Measurements from ENCODE around the gene CDX1.

The CDX1 gene

DNA sequence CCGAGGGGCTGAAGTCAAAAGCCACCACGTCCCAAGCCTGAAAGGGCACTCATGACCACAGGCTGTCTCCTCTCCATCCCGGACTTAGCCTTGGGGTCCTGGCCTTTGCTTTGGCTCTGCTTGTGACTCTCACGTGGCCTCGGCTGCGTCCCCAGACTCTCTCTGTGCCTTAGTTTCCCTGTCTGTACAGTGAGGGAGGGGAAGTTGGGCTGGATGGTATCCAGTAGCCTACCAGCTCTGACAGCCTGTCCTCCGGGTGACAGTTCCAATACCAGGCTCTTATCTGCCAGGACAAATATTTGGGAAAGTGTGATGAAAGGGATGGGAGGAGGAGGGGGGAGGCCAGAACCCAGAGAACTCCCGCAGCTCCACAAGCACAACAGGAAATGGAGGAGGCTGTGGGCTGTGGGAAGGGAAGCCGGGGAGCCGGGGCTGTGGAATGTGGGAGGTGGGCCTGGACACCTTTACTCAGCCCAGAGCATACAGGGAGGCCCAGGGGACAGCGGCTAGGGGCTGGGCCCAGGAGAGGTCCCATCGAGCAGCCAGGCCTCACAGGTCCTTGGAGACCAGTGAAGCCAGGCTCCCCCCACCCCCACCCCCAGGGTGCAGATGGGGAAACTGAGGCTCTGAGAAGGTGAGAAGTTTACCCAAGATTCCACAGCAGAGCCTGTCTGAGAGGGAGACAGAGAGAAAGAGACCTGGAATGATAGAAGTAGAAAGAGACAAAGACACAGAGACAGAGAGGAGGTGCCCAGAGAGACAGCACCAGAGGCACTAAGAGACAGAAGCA, 29.2 kb upstream of the CDX1 start:
- DNase-seq (ENCODE audit: low spot score), result no peak
- TF ChIP-seq, protein P1, sequence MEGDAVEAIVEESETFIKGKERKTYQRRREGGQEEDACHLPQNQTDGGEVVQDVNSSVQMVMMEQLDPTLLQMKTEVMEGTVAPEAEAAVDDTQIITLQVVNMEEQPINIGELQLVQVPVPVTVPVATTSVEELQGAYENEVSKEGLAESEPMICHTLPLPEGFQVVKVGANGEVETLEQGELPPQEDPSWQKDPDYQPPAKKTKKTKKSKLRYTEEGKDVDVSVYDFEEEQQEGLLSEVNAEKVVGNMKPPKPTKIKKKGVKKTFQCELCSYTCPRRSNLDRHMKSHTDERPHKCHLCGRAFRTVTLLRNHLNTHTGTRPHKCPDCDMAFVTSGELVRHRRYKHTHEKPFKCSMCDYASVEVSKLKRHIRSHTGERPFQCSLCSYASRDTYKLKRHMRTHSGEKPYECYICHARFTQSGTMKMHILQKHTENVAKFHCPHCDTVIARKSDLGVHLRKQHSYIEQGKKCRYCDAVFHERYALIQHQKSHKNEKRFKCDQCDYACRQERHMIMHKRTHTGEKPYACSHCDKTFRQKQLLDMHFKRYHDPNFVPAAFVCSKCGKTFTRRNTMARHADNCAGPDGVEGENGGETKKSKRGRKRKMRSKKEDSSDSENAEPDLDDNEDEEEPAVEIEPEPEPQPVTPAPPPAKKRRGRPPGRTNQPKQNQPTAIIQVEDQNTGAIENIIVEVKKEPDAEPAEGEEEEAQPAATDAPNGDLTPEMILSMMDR (IDR thresholded peaks at IDR 0.05; ENCODE audit: extremely low read depth, missing control alignments), result no peak

DNA sequence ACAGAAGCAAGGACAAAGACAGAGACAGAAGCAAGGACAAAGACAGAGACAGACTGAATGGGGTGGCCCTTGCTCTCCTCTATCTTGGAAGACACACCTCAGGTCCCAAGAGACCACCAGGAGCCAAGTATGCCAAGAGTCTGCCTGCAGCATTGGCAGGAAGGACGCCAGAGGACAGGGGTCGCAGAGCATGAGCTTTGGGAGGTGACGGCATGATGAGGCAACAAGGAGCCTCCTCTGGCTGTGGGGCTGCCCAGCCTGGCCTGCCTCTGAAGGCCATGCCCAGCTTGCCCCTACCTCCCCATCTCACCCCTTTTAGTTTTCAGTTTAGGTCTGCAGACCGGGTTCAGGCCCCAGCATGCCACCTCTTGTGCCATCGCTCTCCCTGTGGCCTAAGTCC, 28.6 kb upstream of the CDX1 start:
- no peak for DNase-seq (ENCODE audit: low spot score)
- TF ChIP-seq, protein P1 (IDR thresholded peaks at IDR 0.05; ENCODE audit: extremely low read depth, missing control alignments), result no peak

DNA sequence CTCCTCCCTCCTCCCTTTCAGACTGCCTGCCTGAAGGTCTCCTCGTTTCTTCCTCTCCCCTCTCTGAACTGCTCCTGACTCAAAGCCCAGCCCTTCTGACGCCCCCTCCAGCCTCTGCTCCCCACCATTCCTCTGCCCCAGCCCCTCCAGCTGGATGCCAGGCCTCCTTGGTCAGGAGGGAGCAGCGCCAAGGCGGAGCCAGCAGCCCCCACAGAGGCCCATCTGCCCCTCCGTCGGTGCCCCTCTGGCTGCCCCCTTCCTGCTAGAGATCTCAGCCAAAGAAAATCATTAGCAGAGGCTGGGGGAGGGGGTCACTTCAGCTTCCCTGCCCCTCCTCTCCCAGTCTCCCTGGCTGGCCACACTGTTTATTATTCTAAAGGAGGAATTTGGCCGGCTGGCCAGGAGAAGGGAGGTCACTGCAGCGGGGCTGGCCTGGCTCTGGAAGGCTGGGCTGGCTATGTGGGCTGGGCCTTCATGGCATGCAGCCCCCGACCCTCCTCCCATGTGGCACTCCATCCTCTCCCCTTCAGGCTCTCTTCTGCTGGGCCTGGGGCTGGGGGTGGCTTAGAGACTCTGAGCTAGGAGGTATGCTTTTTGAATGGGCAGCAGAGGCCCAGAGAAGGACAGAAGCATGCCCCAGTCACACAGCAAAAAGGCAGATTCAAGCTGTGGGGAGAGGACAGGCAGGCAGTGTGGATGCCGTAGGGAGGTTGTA, 27.9 kb upstream of the CDX1 start:
- TF ChIP-seq, protein P1 (IDR thresholded peaks at IDR 0.05; ENCODE audit: extremely low read depth, missing control alignments), result no peak
- no peak for DNase-seq (ENCODE audit: low spot score)

DNA sequence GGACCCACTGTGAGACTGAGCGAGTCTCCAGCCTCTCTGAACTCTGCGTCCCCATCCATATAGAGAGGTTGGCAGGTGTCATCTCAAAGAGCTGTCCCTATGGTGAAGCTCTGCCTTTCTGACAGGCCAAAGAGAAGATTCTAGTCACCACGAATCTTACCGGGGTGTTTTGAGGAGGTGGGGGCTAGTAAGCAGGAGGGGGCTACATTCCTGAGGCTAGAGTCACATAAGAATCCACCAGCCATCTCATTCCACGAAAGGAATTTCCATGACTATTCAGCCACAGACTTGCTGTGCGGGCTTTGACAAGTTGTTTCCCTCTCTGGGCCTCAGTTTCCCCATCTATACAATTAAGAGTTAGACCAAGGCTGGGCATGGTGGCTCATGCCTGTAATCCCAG, 27.2 kb upstream of the CDX1 start:
- TF ChIP-seq, protein P1 (IDR thresholded peaks at IDR 0.05; ENCODE audit: extremely low read depth, missing control alignments), result no peak
- no peak for DNase-seq (ENCODE audit: low spot score)

DNA sequence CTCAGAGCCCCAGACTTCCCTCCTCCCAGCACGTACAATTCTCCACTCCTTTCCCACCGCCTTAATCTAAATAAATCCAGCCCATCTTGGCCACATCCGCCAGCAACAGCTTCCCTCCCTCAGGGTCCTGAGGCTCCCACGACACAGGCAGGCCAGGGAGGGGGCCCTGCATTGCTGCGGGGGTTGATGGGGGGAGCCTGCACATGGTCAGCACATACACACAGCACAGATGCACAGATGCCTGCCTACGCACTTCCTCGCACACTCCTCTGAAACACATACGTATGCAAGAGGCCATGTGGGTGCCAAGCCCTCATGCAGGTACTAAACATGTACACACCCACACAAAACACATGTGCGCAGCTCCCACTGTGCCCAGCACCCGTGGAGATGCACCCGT, 25.7 kb upstream of the CDX1 start:
- TF ChIP-seq, protein P1 (IDR thresholded peaks at IDR 0.05; ENCODE audit: extremely low read depth, missing control alignments), result no peak
- no peak for DNase-seq (ENCODE audit: low spot score)

DNA sequence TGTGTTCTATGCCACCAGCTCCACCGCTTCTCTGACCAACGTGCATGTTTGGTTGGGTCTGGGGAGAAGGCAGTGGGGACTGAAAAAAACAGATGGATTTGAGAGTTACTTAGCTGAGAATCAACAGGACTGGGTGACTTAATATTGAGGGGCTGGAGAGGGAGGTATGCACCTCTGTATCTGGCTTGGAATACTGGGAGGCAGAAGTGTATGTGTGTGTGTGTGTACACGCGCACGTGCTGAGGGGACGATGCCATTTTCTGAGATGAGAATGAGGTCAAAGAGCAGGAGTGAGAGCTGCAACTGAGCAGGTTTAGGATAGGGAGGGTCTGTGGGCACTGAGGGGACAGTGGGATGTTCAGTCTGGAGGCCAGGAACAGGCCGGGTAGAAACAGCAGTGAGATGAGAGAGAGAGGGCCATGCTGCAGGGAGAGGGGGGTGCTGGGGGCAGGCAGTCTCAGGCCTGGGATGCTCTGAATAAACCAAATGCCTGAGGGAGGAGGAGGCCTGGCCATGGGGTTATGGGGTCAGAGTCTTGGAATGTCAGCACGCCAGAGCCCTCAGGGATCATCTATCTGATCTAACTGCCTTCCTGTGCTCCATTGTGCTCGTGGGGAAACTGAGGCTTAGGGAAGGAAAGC, 24.9 kb upstream of the CDX1 start:
- DNase-seq (ENCODE audit: low spot score), result no peak
- TF ChIP-seq, protein P1 (IDR thresholded peaks at IDR 0.05; ENCODE audit: extremely low read depth, missing control alignments), result no peak

All from GM20000 (cell line).